Glutamatergic neuron (in vitro differentiated cells): Measurements from ENCODE around the gene KRT72. TPM values are rescaled to one million over a fixed set of nuclear protein-coding genes. Genes with fewer than 3 reads are reported as not detected.

Experiments used
- DNase-seq: peaks from one replicate; pipeline ENCODE4 v3.0.0; 2022
- H3K27ac Mint-ChIP-seq: one replicate; pipeline ENCODE4 v1.8.0; 2020; ENCODE audit warnings: mild to moderate bottlenecking, mixed read lengths, inconsistent platforms; ENCODE audit not compliant: unreplicated experiment
- H3K27me3 Mint-ChIP-seq: one replicate; pipeline ENCODE4 v1.8.0; 2020; ENCODE audit warnings: mild to moderate bottlenecking, moderate library complexity, mixed read lengths, inconsistent platforms; ENCODE audit not compliant: unreplicated experiment
- H3K36me3 Mint-ChIP-seq: one replicate; pipeline ENCODE4 v1.8.0; 2020; ENCODE audit warnings: mild to moderate bottlenecking, mixed read lengths, inconsistent platforms; ENCODE audit not compliant: unreplicated experiment
- H3K4me1 Mint-ChIP-seq: one replicate; pipeline ENCODE4 v1.8.0; 2020; ENCODE audit warnings: mild to moderate bottlenecking, low read depth, mixed read lengths, inconsistent platforms; ENCODE audit not compliant: unreplicated experiment
- H3K4me3 Mint-ChIP-seq: one replicate; pipeline ENCODE4 v1.8.0; 2020; ENCODE audit warnings: mild to moderate bottlenecking, mixed read lengths, inconsistent platforms; ENCODE audit not compliant: unreplicated experiment
- H3K9me3 Mint-ChIP-seq: one replicate; pipeline ENCODE4 v1.8.0; 2020; ENCODE audit warnings: mild to moderate bottlenecking, moderate library complexity, mixed read lengths, inconsistent platforms; ENCODE audit not compliant: unreplicated experiment
- CTCF ChIP-seq: fragments of 200-600 bp; sonication (generic); IDR thresholded peaks from one replicate; pipeline ENCODE4 v1.5.0; 2021; ENCODE audit not compliant: partially characterized antibody, unreplicated experiment
- total RNA-seq: library from RNA; stranded (reverse); fragmentation: NEBNext Ultra II Directional; extraction: Animal tissue kit (Norgen Biotek cat#: 25700); gene quantifications from one replicate; pipeline ENCODE4 v1.2.1, GENCODE V29; 2021; ENCODE audit not compliant: unreplicated experiment

The KRT72 gene
- total RNA-seq, 1 donor from 2014 or later, result not detected

- no peak for DNase-seq
- H3K27ac Mint-ChIP-seq, result no peak overlapping the region
- H3K27me3 Mint-ChIP-seq, result peaks cover 6% of the 10 kb centered on the region
- H3K9me3 Mint-ChIP-seq, result peaks cover 5% of the 10 kb centered on the region
- H3K4me1 Mint-ChIP-seq, result no peaks in the 10 kb centered on the region
- H3K4me3 Mint-ChIP-seq, result no peak overlapping the region
- TF ChIP-seq CTCF, result no peak
- no peaks in the 10 kb centered on the region for H3K36me3 Mint-ChIP-seq
Measured at GRCh38 chr12:52542785-52543318, 58.4 kb downstream of the KRT72 start.

GRCh38 chr12:52542157-52542556, 59.1 kb downstream of the KRT72 start:
- Mint-ChIP-seq H3K27me3 (peaks cover 6% of the 10 kb centered on the region), H3K4me3 (no peak overlapping the region), H3K27ac (no peak overlapping the region), H3K4me1 (no peaks in the 10 kb centered on the region), H3K9me3 (peaks cover 5% of the 10 kb centered on the region), H3K36me3 (no peaks in the 10 kb centered on the region)
- DNase-seq, result no peak
- TF ChIP-seq CTCF, result no peak

- no peak for TF ChIP-seq CTCF
- Mint-ChIP-seq H3K9me3 (peaks cover 5% of the 10 kb centered on the region), H3K4me3 (no peak overlapping the region), H3K36me3 (no peaks in the 10 kb centered on the region), H3K27ac (no peak overlapping the region), H3K4me1 (no peaks in the 10 kb centered on the region), H3K27me3 (peaks cover 6% of the 10 kb centered on the region)
- DNase-seq, result no peak
Measured at GRCh38 chr12:52541709-52542108, 59.6 kb downstream of the KRT72 start.

GRCh38 chr12:52540531-52540930, 60.7 kb downstream of the KRT72 start:
- H3K27ac Mint-ChIP-seq, result no peak overlapping the region
- no peak for TF ChIP-seq CTCF
- H3K36me3 Mint-ChIP-seq, result no peaks in the 10 kb centered on the region
- peaks cover 8% of the 10 kb centered on the region for H3K27me3 Mint-ChIP-seq
- no peaks in the 10 kb centered on the region for H3K4me1 Mint-ChIP-seq
- H3K9me3 Mint-ChIP-seq, result peaks cover 5% of the 10 kb centered on the region
- DNase-seq, result no peak
- no peak overlapping the region for H3K4me3 Mint-ChIP-seq

- TF ChIP-seq CTCF, result no peak
- no peak for DNase-seq
- Mint-ChIP-seq H3K27ac (no peak overlapping the region), H3K9me3 (peaks cover 5% of the 10 kb centered on the region), H3K27me3 (peaks cover 8% of the 10 kb centered on the region), H3K36me3 (no peaks in the 10 kb centered on the region), H3K4me1 (no peaks in the 10 kb centered on the region), H3K4me3 (no peak overlapping the region)
Measured at GRCh38 chr12:52539821-52540173, 61.5 kb downstream of the KRT72 start.
